ENCODE measurements around the gene ADGRV1.

Gene ADGRV1

GRCh38 chr5:91162534-91163381, 604.2 kb downstream of the ADGRV1 start:
- peak; percentile 98 for DNase-seq (ENCODE audit: low read depth)
- H3K4me3 ChIP-seq (ENCODE audit: low read length), result no peak overlapping the region
- TF ChIP-seq CTCF (IDR thresholded peaks at IDR 0.05; ENCODE audit: insufficient read depth, low read depth, low read length, missing control alignments), result no peak

- TF ChIP-seq CTCF (IDR thresholded peaks at IDR 0.05; ENCODE audit: insufficient read depth, low read depth, low read length, missing control alignments), result no peak
- no peak for DNase-seq (ENCODE audit: low read depth)
- H3K4me3 ChIP-seq (ENCODE audit: low read length), result no peak overlapping the region
These were observed 605.8 kb downstream of the ADGRV1 start for GRCh38 chr5:91164424-91164823.

GRCh38 chr5:91166059-91166807, 607.6 kb downstream of the ADGRV1 start:
- no peak for TF ChIP-seq CTCF (IDR thresholded peaks at IDR 0.05; ENCODE audit: insufficient read depth, low read depth, low read length, missing control alignments)
- H3K4me3 ChIP-seq (ENCODE audit: low read length), result no peak overlapping the region
- DNase-seq (ENCODE audit: low read depth), result peak; percentile 38

GRCh38 chr5:91168859-91169258, 610.3 kb downstream of the ADGRV1 start:
- no peak overlapping the region for H3K4me3 ChIP-seq (ENCODE audit: low read length)
- TF ChIP-seq CTCF (IDR thresholded peaks at IDR 0.05; ENCODE audit: insufficient read depth, low read depth, low read length, missing control alignments), result no peak
- DNase-seq (ENCODE audit: low read depth), result no peak

GRCh38 chr5:91170266-91170665, 611.7 kb downstream of the ADGRV1 start:
- DNase-seq (ENCODE audit: low read depth), result peak; percentile 87
- no peak for TF ChIP-seq CTCF (IDR thresholded peaks at IDR 0.05; ENCODE audit: insufficient read depth, low read depth, low read length, missing control alignments)
- no peak overlapping the region for H3K4me3 ChIP-seq (ENCODE audit: low read length)

GRCh38 chr5:91171322-91171721, 612.7 kb downstream of the ADGRV1 start:
- no peak for DNase-seq (ENCODE audit: low read depth)
- H3K4me3 ChIP-seq (ENCODE audit: low read length), result no peak overlapping the region
- TF ChIP-seq CTCF (IDR thresholded peaks at IDR 0.05; ENCODE audit: insufficient read depth, low read depth, low read length, missing control alignments), result no peak

Data from epithelial cell of esophagus (primary cell).